Putamen (tissue), 1 donor: ENCODE results near the gene LZTS2.

Experiments
- DNase-seq: peaks from one replicate; pipeline ENCODE4 v3.0.0-alpha.2; 2016; ENCODE audit warnings: low spot score

The LZTS2 gene

GRCh38 chr10:101054876-101055275 is 55.3 kb downstream of the LZTS2 start:
- no peak for DNase-seq

GRCh38 chr10:101055411-101055810 is 55.8 kb downstream of the LZTS2 start:
- DNase-seq = no peak

- no peak for DNase-seq
These were observed 57.0 kb downstream of the LZTS2 start for GRCh38 chr10:101056365-101057151.
